WTC11 (cell line): Measurements from ENCODE around the gene SERPINI2. TPM values are rescaled to one million over a fixed set of nuclear protein-coding genes. Genes with fewer than 3 reads are reported as not detected.

Experiments used
- ATAC-seq: fragments of 200-7000 bp; cut with Tn5 transposase; 2 replicates; pipeline ENCODE4 v1.10.0; 2021; ENCODE audit warnings: mild to moderate bottlenecking, moderate library complexity
- CTCF ChIA-PET: fragments of 300-600 bp; sonication (Branson Sonifier 250); formaldehyde crosslinking; loops from one replicate; lab custom pipeline; 2021; ENCODE audit warnings: antibody characterized with exemption; lab: Charles Lee
- POLR2A ChIA-PET: fragments of 350-600 bp; sonication (Branson Sonifier 250); formaldehyde crosslinking; loops from one replicate; lab custom pipeline; 2021; ENCODE audit warnings: antibody characterized with exemption; lab: Charles Lee
- DNase-seq: peaks from one replicate; pipeline ENCODE4 v3.0.0; 2021; ENCODE audit warnings: low spot score
- H3K27ac Mint-ChIP-seq: 2 replicates; pipeline ENCODE4 v1.8.0; 2021; ENCODE audit warnings: mixed read lengths
- H3K27me3 Mint-ChIP-seq: 2 replicates; pipeline ENCODE4 v1.8.0; 2021; ENCODE audit warnings: low read depth, mild to moderate bottlenecking, moderate library complexity, mixed read lengths
- H3K36me3 Mint-ChIP-seq: 2 replicates; pipeline ENCODE4 v1.8.0; 2021; ENCODE audit warnings: mixed read lengths
- H3K4me1 Mint-ChIP-seq: 2 replicates; pipeline ENCODE4 v1.8.0; 2022; ENCODE audit warnings: mixed read lengths
- H3K4me3 Mint-ChIP-seq: 2 replicates; pipeline ENCODE4 v1.8.0; 2021; ENCODE audit warnings: mild to moderate bottlenecking, moderate library complexity, mixed read lengths
- H3K9me3 Mint-ChIP-seq: 2 replicates; pipeline ENCODE4 v1.8.0; 2021; ENCODE audit warnings: mixed read lengths
- AFF4 ChIP-seq: sonication (generic); formaldehyde crosslinking; IDR thresholded peaks from 2 replicates; pipeline ENCODE4 v1.8.1; 2023; ENCODE audit warnings: mild to moderate bottlenecking, missing genetic modification reagents, borderline replicate concordance
- CBFB ChIP-seq: sonication (generic); formaldehyde crosslinking; IDR thresholded peaks from 2 replicates; pipeline ENCODE4 v1.8.1; 2022; ENCODE audit warnings: mild to moderate bottlenecking, low read depth, missing genetic modification reagents
- CREM ChIP-seq: sonication (generic); formaldehyde crosslinking; IDR thresholded peaks from 2 replicates; pipeline ENCODE4 v1.8.1; 2022; ENCODE audit warnings: mild to moderate bottlenecking, missing genetic modification reagents, moderate library complexity
- ESRRA ChIP-seq: sonication (generic); formaldehyde crosslinking; IDR thresholded peaks from 2 replicates; pipeline ENCODE4 v1.8.1; 2022; ENCODE audit warnings: mild to moderate bottlenecking, missing genetic modification reagents, borderline replicate concordance
- FOXK1 ChIP-seq: sonication (generic); formaldehyde crosslinking; IDR thresholded peaks from 2 replicates; pipeline ENCODE4 v1.8.0; 2022; ENCODE audit warnings: mild to moderate bottlenecking, moderate library complexity, missing genetic modification reagents
- NFYB ChIP-seq: sonication (generic); formaldehyde crosslinking; conservative IDR thresholded peaks from 2 replicates; pipeline ENCODE4 v1.8.0; 2022; ENCODE audit warnings: low read depth, missing genetic modification reagents
- NR3C1 ChIP-seq: sonication (generic); formaldehyde crosslinking; conservative IDR thresholded peaks from 2 replicates; pipeline ENCODE4 v1.8.1; 2023; ENCODE audit warnings: low read depth, mild to moderate bottlenecking, missing genetic modification reagents
- PREB ChIP-seq: sonication (generic); formaldehyde crosslinking; IDR thresholded peaks from 2 replicates; pipeline ENCODE4 v1.8.1; 2022; ENCODE audit warnings: mild to moderate bottlenecking, missing genetic modification reagents, moderate library complexity, borderline replicate concordance
- RORB ChIP-seq: fragments of 250-450 bp; sonication (Bioruptor Pico); IDR thresholded peaks from 2 replicates; pipeline ENCODE4 v1.9.0; 2021; ENCODE audit warnings: mild to moderate bottlenecking
- SMAD4 ChIP-seq: sonication (generic); formaldehyde crosslinking; IDR thresholded peaks from 2 replicates; pipeline ENCODE4 v1.8.0; 2022; ENCODE audit warnings: mild to moderate bottlenecking, missing genetic modification reagents
- TCF7 ChIP-seq: sonication (generic); formaldehyde crosslinking; IDR thresholded peaks from 2 replicates; pipeline ENCODE4 v1.8.0; 2022; ENCODE audit warnings: mild to moderate bottlenecking, low read depth, missing genetic modification reagents, moderate library complexity
- ZMAT4 ChIP-seq: fragments of 250-450 bp; sonication (Bioruptor Pico); IDR thresholded peaks from 2 replicates; pipeline ENCODE4 v1.9.0; 2021; ENCODE audit warnings: mild to moderate bottlenecking
- ZNF138 ChIP-seq: sonication (generic); formaldehyde crosslinking; conservative IDR thresholded peaks from 2 replicates; pipeline ENCODE4 v1.8.1; 2022; ENCODE audit warnings: mild to moderate bottlenecking, moderate library complexity, missing genetic modification reagents
- ZNF317 ChIP-seq: sonication (generic); formaldehyde crosslinking; IDR thresholded peaks from 2 replicates; pipeline ENCODE4 v1.8.1; 2023; ENCODE audit warnings: low read depth, mild to moderate bottlenecking, moderate library complexity, missing genetic modification reagents, borderline replicate concordance
- ZNF396 ChIP-seq: fragments of 250-450 bp; sonication (Bioruptor Pico); IDR thresholded peaks from 2 replicates; pipeline ENCODE4 v1.8.0; 2021; ENCODE audit warnings: mild to moderate bottlenecking, moderate library complexity, borderline replicate concordance
- ZNF671 ChIP-seq: fragments of 250-450 bp; sonication (Bioruptor Pico); IDR thresholded peaks from 2 replicates; pipeline ENCODE4 v1.8.0; 2021; ENCODE audit warnings: mild to moderate bottlenecking
- total RNA-seq: library from RNA; stranded (reverse); gene quantifications from 3 replicates; pipeline ENCODE4 v1.2.3, GENCODE V29; 2021
- TF ChIP-seq, protein P1 (sequence below): sonication (generic); formaldehyde crosslinking; IDR thresholded peaks from 2 replicates; pipeline ENCODE4 v1.8.1; 2023; ENCODE audit warnings: mild to moderate bottlenecking, moderate library complexity, missing genetic modification reagents
- TF ChIP-seq, protein P2 (sequence below): fragments of 200-600 bp; IDR thresholded peaks from 2 replicates; pipeline ENCODE4 v1.8.0; 2022; ENCODE audit warnings: antibody characterized with exemption

SERPINI2 gene
- total RNA-seq, 1 experiment from 2014 or later: not detected

DNA sequence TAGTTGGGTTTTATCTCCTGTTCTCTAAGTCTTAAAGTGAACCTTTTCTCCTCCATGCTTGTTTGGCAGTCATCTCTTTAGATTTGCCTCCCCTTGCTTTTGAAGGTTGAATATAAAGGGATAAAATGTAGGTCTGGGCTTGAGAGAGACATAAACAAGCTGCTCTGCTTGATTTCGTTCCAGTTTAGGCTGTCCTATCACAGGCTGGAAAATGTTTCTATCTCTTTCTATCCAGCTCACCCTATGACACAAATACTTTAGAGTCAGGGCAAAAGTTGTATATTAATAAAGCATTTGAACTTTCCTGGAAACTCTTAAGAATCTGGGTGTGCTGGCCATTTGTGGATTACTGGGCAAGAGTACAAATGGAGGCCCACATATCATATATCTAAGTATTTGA is 64.2 kb downstream of the SERPINI2 start:
- no peak for TF ChIP-seq CBFB (CRISPR knock-in tag)
- no peak for TF ChIP-seq AFF4 (CRISPR knock-in tag)
- TF ChIP-seq, protein P1, sequence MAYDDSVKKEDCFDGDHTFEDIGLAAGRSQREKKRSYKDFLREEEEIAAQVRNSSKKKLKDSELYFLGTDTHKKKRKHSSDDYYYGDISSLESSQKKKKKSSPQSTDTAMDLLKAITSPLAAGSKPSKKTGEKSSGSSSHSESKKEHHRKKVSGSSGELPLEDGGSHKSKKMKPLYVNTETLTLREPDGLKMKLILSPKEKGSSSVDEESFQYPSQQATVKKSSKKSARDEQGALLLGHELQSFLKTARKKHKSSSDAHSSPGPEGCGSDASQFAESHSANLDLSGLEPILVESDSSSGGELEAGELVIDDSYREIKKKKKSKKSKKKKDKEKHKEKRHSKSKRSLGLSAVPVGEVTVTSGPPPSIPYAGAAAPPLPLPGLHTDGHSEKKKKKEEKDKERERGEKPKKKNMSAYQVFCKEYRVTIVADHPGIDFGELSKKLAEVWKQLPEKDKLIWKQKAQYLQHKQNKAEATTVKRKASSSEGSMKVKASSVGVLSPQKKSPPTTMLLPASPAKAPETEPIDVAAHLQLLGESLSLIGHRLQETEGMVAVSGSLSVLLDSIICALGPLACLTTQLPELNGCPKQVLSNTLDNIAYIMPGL: no peak
- no peak for TF ChIP-seq NR3C1 (CRISPR knock-in tag)
- no peak for TF ChIP-seq SMAD4 (CRISPR knock-in tag)
- no peak for TF ChIP-seq RORB
- no peak for TF ChIP-seq ZNF138
- TF ChIP-seq ZNF317 (CRISPR knock-in tag): no peak
- no peak for TF ChIP-seq CREM
- TF ChIP-seq ESRRA (CRISPR knock-in tag): no peak
- TF ChIP-seq TCF7 (CRISPR knock-in tag): no peak
- TF ChIP-seq ZNF396 (CRISPR knock-in tag): no peak
- no peak for TF ChIP-seq PREB (CRISPR knock-in tag)
- TF ChIP-seq, protein P2, sequence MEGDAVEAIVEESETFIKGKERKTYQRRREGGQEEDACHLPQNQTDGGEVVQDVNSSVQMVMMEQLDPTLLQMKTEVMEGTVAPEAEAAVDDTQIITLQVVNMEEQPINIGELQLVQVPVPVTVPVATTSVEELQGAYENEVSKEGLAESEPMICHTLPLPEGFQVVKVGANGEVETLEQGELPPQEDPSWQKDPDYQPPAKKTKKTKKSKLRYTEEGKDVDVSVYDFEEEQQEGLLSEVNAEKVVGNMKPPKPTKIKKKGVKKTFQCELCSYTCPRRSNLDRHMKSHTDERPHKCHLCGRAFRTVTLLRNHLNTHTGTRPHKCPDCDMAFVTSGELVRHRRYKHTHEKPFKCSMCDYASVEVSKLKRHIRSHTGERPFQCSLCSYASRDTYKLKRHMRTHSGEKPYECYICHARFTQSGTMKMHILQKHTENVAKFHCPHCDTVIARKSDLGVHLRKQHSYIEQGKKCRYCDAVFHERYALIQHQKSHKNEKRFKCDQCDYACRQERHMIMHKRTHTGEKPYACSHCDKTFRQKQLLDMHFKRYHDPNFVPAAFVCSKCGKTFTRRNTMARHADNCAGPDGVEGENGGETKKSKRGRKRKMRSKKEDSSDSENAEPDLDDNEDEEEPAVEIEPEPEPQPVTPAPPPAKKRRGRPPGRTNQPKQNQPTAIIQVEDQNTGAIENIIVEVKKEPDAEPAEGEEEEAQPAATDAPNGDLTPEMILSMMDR: no peak
- TF ChIP-seq ZMAT4: no peak
- no peak for TF ChIP-seq NFYB
- no peak for TF ChIP-seq ZNF671 (CRISPR knock-in tag)
- no peak for TF ChIP-seq FOXK1 (CRISPR knock-in tag)
- Mint-ChIP-seq H3K27me3 (no peaks in the 10 kb centered on the region), H3K4me3 (no peak overlapping the region), H3K4me1 (peaks cover 15% of the 10 kb centered on the region), H3K9me3 (no peaks in the 10 kb centered on the region), H3K36me3 (no peaks in the 10 kb centered on the region), H3K27ac (no peak overlapping the region)
- ATAC-seq: no peak
- POLR2A ChIA-PET: no interaction called here
- CTCF ChIA-PET: interaction anchor here (1.7 to 1.8 kb wide), 2 partner anchors 30 to 331 kb away, joined by 6 to 7 read pairs; partner anchors contain the start of gene ZBBX
- DNase-seq: no peak
